Peyer's patch (tissue), 4 donors: ENCODE measurements around the gene PIP5K1A. TPM values are rescaled to one million over a fixed set of nuclear protein-coding genes. Genes with fewer than 3 reads are reported as not detected.

Experiments
- DNase-seq, 3 donors: peaks; one replicate each; pipeline ENCODE4 v3.0.0-alpha.2; 2017 to 2019
- H3K27ac ChIP-seq, 4 donors: fragments of 200-600 bp; sonication (generic); one replicate each; pipeline ENCODE4 v1.5.1; 2016 to 2019
- H3K27me3 ChIP-seq, 2 donors: fragments of 200-600 bp; sonication (generic); one replicate each; pipeline ENCODE4 v1.5.1; 2019
- H3K36me3 ChIP-seq, 3 donors: fragments of 200-600 bp; sonication (generic); one replicate each; pipeline ENCODE4 v1.5.1; 2016 to 2019
- H3K4me1 ChIP-seq, 4 donors: fragments of 200-600 bp; sonication (generic); one replicate each; pipeline ENCODE4 v1.5.1; 2016 to 2019
- H3K4me3 ChIP-seq, 4 donors: fragments of 200-600 bp; sonication (generic); 1 replicate in 3 of 4; 2 replicates in 1 of 4; pipeline ENCODE4 v1.5.1; 2016 to 2019; ENCODE audit warnings: mild to moderate bottlenecking in 1 of 4
- H3K9me3 ChIP-seq, 4 donors: fragments of 200-600 bp; sonication (generic); one replicate each; pipeline ENCODE4 v1.5.1; 2016 to 2019; ENCODE audit warnings: mild to moderate bottlenecking in 1 of 4
- POLR2A ChIP-seq, 2 donors: fragments of 450-650 bp; IDR thresholded peaks; one replicate each; pipeline ENCODE4 v1.5.1; 2017; ENCODE audit warnings: antibody characterized with exemption in 2 of 2, mild to moderate bottlenecking in 2 of 2, moderate library complexity in 2 of 2
- total RNA-seq, 4 donors: library from RNA; depleted of rRNA; stranded (reverse); fragments of >200 nt; gene quantifications; one replicate each; pipeline ENCODE4 v1.1.0, GENCODE V29; 2016
- TF ChIP-seq, protein P1 (sequence below), 6 experiments: fragments of 450-650 bp in 4 of 6; fragments of 200-600 bp in 2 of 6; sonication (generic) in 1 of 6; IDR thresholded peaks; one replicate each; pipeline ENCODE4 v1.5.1; 2017 to 2019; ENCODE audit warnings: antibody characterized with exemption in 6 of 6, mild to moderate bottlenecking in 3 of 6, moderate library complexity in 1 of 6

Gene PIP5K1A
- total RNA-seq, 4 donors from 2014 or later = 54.5 to 118 (median 97.6) TPM

DNA sequence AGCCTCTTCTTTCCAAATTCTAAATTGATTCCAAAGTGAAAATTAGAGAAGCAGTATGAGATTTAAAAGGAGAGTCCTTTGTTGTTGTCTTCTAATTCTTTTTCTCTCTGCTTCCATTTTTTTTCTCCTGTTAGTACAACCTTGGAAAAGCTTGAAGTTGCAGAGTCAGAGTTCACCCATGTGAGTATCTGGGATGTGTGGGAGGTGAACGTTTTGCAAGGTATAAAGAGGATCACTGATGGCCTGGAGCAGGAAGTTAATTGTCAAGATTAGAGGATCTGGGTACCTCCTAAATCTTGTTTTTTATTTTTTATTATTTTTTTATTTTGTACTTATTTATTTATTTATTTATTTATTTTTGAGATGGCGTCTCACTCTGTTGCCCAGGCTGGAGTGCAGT is 48.4 kb downstream of the PIP5K1A start:
- H3K27me3 ChIP-seq = no peaks in the 10 kb centered on the region
- no peaks in the 10 kb centered on the region for H3K9me3 ChIP-seq
- TF ChIP-seq, protein P1, sequence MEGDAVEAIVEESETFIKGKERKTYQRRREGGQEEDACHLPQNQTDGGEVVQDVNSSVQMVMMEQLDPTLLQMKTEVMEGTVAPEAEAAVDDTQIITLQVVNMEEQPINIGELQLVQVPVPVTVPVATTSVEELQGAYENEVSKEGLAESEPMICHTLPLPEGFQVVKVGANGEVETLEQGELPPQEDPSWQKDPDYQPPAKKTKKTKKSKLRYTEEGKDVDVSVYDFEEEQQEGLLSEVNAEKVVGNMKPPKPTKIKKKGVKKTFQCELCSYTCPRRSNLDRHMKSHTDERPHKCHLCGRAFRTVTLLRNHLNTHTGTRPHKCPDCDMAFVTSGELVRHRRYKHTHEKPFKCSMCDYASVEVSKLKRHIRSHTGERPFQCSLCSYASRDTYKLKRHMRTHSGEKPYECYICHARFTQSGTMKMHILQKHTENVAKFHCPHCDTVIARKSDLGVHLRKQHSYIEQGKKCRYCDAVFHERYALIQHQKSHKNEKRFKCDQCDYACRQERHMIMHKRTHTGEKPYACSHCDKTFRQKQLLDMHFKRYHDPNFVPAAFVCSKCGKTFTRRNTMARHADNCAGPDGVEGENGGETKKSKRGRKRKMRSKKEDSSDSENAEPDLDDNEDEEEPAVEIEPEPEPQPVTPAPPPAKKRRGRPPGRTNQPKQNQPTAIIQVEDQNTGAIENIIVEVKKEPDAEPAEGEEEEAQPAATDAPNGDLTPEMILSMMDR (IDR thresholded peaks at IDR 0.05) = no peak
- TF ChIP-seq POLR2A (IDR thresholded peaks at IDR 0.05) = no peak
- DNase-seq = no peak
- no peaks in the 10 kb centered on the region for H3K4me1 ChIP-seq
- H3K4me3 ChIP-seq = no peak overlapping the region
- H3K36me3 ChIP-seq = peaks cover 0 to 83% (median 0%) of the 10 kb centered on the region in 3 donors
- H3K27ac ChIP-seq = no peak overlapping the region

DNA sequence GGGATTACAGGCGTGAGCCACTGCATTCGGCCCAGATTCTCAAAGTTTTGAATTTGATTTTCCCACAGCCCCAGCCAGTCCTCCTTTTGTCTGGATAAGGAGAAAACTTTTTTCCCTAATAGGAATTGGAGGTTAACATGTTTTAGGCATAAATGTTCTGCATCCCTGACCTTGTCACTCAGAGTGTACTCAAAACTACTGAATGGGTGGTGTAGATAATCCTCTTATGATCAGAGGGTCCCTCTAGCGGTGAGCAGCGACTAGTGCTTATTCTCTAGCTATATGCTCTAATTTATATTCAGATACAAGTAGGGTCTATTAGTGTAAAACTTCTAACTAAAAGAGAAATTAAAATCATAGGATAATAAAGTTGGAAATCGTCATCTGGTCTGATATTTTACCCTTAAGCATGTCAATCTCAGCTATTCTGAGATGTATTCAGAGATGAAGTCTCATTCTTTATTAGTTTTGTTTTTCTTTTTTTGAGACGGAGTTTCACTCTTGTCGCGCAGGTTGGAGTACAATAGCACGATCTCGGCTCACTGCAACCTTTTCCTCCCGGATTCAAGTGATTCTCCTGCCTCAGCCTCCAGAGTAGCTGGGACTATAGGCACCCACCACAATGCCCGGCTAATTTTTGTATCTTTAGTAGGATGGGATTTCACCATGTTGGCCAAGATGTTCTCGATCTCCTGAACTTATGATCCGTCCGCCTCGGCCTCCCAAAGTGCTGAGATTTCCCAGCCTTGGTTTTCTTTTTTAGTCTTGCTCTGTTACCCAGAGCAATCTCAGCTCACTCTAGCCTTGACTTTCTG is 53.5 kb downstream of the PIP5K1A start:
- Histone ChIP-seq H3K27ac (no peak overlapping the region), H3K27me3 (no peaks in the 10 kb centered on the region), H3K4me3 (no peak overlapping the region), H3K4me1 (peaks cover 0 to 12% (median 6%) of the 10 kb centered on the region in 4 donors), H3K36me3 (peaks cover 0 to 32% (median 0%) of the 10 kb centered on the region in 3 donors), H3K9me3 (no peaks in the 10 kb centered on the region)
- peak in 2 of 3 donors; percentile 86 to 91 for DNase-seq
- TF ChIP-seq, protein P1 (IDR thresholded peaks at IDR 0.05) = peak; percentile 64 to 92 (median 89)
- no peak for TF ChIP-seq POLR2A (IDR thresholded peaks at IDR 0.05)

DNA sequence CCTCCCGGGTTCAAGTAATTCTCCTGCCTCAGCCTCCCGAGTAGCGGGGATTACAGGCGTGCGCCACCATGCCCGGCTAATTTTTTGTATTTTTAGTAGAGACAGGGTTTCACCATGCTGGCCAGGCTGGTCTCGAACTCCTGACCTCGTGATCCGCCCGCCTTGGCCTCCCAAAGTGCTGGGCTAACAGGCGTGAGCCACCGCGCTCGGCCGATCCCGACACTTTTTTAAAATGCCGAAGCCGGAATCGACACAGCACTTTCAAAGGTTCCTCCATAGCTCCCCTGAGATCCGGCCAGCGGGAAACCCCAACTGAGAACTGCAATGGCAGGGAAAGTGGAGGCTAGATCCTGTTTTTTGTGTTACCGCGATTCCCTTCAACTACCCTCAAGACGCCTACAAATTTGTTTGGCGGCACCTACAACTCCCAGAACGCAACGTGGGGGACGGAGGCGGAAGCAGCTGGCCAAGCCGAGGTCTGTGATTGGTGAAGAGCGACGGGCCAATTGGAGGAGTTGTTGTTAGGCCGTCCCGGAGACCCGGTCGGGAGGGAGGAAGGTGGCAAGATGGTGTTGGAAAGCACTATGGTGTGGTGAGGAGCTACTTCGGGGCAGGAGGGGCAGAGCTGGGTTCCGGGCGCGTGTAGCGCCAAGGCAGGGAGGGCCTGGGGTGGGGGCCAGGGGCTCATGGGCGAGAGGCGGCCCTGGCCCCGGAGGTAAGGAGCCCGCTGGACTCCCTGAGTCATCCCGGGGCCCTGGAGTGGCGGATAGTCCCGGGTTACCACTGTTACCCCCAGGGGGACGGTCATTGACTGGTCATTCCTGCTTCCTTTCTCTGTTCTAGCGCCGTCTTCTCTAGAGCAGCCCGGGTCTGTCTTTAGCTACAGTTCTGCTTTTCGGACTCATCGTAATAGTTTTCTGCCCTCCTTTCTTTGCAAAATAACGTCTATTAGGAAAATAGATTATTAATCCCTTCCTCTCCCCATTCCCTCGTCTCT is 56.2 kb downstream of the PIP5K1A start, which contains the start of gene PSMD4:
Gene PSMD4, plus strand, starts transcription at position 518 of the 997 bp plus-strand sequence. Its CDS starts 49 bp downstream, at position 567.
- no peaks in the 10 kb centered on the region for H3K27me3 ChIP-seq
- peak within 1 kb of the TSS; percentile 77 to 86 (median 82) for H3K27ac ChIP-seq
- peaks cover 0 to 5% (median 0%) of the 10 kb centered on the region in 3 donors for H3K36me3 ChIP-seq
- peak within 1 kb of the TSS; percentile 71 to 93 (median 76) for H3K4me3 ChIP-seq
- H3K9me3 ChIP-seq = no peaks in the 10 kb centered on the region
- TF ChIP-seq, protein P1 (IDR thresholded peaks at IDR 0.05) = peak in 2 of 6 experiments; percentile 3 to 17
- peak; percentile 49 to 77 for TF ChIP-seq POLR2A (IDR thresholded peaks at IDR 0.05)
- peaks cover 0 to 12% (median 6%) of the 10 kb centered on the region in 4 donors for H3K4me1 ChIP-seq
- DNase-seq = peak; percentile 90 to 97 (median 94)

DNA sequence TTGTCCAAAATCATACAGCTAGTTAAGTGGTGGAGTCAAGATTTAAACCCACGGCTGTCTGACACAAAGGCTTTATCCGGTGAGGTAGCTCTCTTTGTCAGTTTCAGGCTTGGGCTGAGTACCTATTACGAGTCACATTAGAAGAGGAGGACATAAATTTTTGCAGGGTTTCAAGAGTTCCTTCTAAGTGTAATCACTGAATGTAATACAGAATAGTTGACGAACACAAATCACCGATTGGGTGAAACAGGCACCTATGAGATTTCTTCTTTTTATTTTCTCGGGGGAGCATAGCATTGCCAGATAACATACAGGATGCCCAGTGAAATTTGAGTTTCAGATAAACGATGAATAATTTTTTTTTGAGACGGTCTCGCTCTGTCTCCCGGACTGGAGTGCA is 57.0 kb downstream of the PIP5K1A start:
- Histone ChIP-seq H3K27ac (peak overlapping the region in 2 of 4 donors; percentile 77 to 86), H3K4me1 (peaks cover 0 to 12% (median 6%) of the 10 kb centered on the region in 4 donors), H3K27me3 (no peaks in the 10 kb centered on the region), H3K4me3 (peak overlapping the region; percentile 71 to 93 (median 76)), H3K36me3 (no peaks in the 10 kb centered on the region), H3K9me3 (no peaks in the 10 kb centered on the region)
- no peak for TF ChIP-seq POLR2A (IDR thresholded peaks at IDR 0.05)
- TF ChIP-seq, protein P1 (IDR thresholded peaks at IDR 0.05) = no peak
- DNase-seq = no peak

DNA sequence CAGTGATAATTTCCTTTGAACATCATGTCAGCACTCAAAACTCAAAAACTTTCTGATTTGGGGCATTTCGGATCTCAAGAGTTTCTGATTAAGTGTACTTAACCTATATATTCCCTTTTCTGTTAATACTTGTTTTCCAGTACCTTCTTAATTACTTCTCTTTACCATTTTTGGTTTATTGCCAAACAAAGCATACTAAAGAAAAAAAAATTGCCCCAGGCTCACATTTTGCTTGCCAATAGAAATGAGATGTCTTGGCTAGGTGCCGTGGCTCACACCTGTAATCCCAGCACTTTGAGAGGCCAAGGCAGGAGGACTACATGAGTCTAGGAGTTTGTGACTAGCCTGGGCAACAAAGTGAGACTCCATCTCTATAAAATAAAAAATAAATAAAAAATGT is 61.0 kb downstream of the PIP5K1A start:
- no peaks in the 10 kb centered on the region for H3K9me3 ChIP-seq
- no peak for DNase-seq
- TF ChIP-seq, protein P1 (IDR thresholded peaks at IDR 0.05) = no peak
- no peak for TF ChIP-seq POLR2A (IDR thresholded peaks at IDR 0.05)
- no peak overlapping the region for H3K27ac ChIP-seq
- H3K4me1 ChIP-seq = peaks cover 0 to 8% (median 6%) of the 10 kb centered on the region in 4 donors
- H3K4me3 ChIP-seq = no peak overlapping the region
- H3K27me3 ChIP-seq = no peaks in the 10 kb centered on the region
- peaks cover 0 to 23% (median 0%) of the 10 kb centered on the region in 3 donors for H3K36me3 ChIP-seq
